ENCODE results near the gene KCTD13.

KCTD13 gene

DNA sequence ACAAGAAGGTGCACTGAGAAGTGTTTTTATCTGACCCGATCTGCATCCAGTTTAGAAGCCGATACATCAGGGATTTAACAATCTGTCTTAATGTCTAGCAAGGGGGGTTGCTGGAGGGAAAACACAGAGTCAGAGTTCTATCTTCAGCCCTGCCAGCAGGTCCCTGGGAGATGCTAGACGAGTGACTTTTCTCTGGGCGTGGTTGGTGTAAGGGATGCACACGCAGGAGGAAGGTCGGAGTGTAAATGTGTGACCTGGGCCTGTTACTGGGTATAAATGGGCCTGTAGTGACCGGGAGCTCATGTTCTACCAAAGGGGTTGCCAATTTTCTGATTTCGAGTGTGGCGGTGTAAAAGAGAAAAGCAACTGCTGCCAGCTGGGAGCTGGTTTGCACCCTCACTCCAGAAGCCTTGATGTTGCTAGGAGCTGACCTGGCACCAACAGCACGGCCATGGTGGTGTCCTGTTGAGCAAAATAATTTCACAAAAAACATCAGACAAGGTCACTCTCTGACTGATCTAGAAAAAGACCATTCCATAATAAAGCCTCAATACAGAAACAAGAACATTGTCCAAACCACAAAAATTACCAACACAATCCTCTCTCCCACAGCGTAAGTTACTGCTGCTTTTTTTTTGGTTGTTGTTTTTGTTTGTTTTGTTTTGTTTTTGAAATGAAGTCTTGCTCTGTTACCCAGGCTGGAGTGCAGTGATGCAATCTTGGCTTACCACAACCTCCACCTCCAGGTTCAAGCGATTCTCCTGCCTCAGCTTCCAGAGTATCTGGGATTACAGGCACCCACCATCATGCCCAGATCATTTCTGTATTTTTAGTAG lies 1.3 kb upstream of the KCTD13 start:
- Histone ChIP-seq H3K4me3 (replicated peaks; ENCODE audit: low read depth, low read length) (no peak overlapping the region; the same call in 1 of the 2 replicates), H3K27me3 (replicated peaks; ENCODE audit: control insufficient read depth, insufficient read depth, low read length) (no peaks in the 10 kb centered on the region), H3K36me3 (ENCODE audit: control insufficient read depth, insufficient read depth, low read length) (no peaks in the 10 kb centered on the region; the same call in 1 of the 2 replicates)
- DNase-seq (ENCODE audit: extremely low read depth, insufficient read length), result no peak
- TF ChIP-seq, protein P1, sequence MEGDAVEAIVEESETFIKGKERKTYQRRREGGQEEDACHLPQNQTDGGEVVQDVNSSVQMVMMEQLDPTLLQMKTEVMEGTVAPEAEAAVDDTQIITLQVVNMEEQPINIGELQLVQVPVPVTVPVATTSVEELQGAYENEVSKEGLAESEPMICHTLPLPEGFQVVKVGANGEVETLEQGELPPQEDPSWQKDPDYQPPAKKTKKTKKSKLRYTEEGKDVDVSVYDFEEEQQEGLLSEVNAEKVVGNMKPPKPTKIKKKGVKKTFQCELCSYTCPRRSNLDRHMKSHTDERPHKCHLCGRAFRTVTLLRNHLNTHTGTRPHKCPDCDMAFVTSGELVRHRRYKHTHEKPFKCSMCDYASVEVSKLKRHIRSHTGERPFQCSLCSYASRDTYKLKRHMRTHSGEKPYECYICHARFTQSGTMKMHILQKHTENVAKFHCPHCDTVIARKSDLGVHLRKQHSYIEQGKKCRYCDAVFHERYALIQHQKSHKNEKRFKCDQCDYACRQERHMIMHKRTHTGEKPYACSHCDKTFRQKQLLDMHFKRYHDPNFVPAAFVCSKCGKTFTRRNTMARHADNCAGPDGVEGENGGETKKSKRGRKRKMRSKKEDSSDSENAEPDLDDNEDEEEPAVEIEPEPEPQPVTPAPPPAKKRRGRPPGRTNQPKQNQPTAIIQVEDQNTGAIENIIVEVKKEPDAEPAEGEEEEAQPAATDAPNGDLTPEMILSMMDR (IDR thresholded peaks at IDR 0.05; ENCODE audit: insufficient read depth, low read length, poor library complexity, severe bottlenecking), result no peak

- H3K36me3 ChIP-seq (ENCODE audit: control insufficient read depth, insufficient read depth, low read length), result no peaks in the 10 kb centered on the region; the same call in 1 of the 2 replicates
- peak overlapping the region; percentile 92 for H3K4me3 ChIP-seq (replicated peaks; ENCODE audit: low read depth, low read length)
- DNase-seq (ENCODE audit: extremely low read depth, insufficient read length), result no peak
- no peaks in the 10 kb centered on the region for H3K27me3 ChIP-seq (replicated peaks; ENCODE audit: control insufficient read depth, insufficient read depth, low read length)
- TF ChIP-seq, protein P1 (IDR thresholded peaks at IDR 0.05; ENCODE audit: insufficient read depth, low read length, poor library complexity, severe bottlenecking), result no peak
These were observed 656 bp upstream of the KCTD13 start for GRCh38 chr16:29926711-29927052.

DNA sequence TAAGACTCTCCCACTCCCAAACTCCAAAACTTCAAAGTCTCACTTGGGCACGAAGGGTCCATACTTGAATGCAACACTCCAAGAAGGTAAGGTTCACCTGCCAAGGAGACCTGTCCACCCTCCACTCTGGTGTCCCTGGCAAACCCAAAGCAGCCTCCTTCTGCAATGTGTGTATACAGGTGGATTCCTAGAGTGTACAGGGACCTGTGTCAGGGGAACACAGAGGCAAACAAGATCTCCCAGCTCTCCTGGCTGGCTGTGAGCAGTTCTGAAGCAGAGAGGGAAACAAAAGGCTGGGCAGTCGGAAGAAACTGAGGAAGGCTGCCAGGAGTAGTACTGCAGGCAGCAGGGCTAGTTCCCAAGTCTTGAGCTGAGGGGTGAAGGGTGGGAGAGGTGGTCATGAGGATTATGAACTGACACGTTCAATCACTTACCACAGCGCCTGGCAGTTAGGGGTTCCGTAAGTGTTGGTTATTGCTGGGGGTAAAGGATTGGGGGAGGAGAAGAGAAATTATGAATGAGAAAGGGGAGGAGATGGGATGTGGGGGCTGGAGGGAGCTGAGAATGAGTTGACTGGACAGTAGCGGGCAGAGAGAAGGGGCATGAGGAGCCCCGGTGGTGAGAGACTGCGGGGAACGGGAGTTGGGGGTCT lies 795 bp downstream of the KCTD13 start:
- no peaks in the 10 kb centered on the region; the same call in 1 of the 2 replicates for H3K36me3 ChIP-seq (ENCODE audit: control insufficient read depth, insufficient read depth, low read length)
- H3K27me3 ChIP-seq (replicated peaks; ENCODE audit: control insufficient read depth, insufficient read depth, low read length), result no peaks in the 10 kb centered on the region
- H3K4me3 ChIP-seq (replicated peaks; ENCODE audit: low read depth, low read length), result peak overlapping the region; percentile 92
- TF ChIP-seq, protein P1 (IDR thresholded peaks at IDR 0.05; ENCODE audit: insufficient read depth, low read length, poor library complexity, severe bottlenecking), result no peak
- no peak for DNase-seq (ENCODE audit: extremely low read depth, insufficient read length)

- H3K4me3 ChIP-seq (replicated peaks; ENCODE audit: low read depth, low read length), result no peak overlapping the region
- TF ChIP-seq, protein P1 (IDR thresholded peaks at IDR 0.05; ENCODE audit: insufficient read depth, low read length, poor library complexity, severe bottlenecking), result no peak
- no peaks in the 10 kb centered on the region for H3K27me3 ChIP-seq (replicated peaks; ENCODE audit: control insufficient read depth, insufficient read depth, low read length)
- no peak for DNase-seq (ENCODE audit: extremely low read depth, insufficient read length)
- no peaks in the 10 kb centered on the region; the same call in 1 of the 2 replicates for H3K36me3 ChIP-seq (ENCODE audit: control insufficient read depth, insufficient read depth, low read length)
These were observed 3.0 kb downstream of the KCTD13 start for GRCh38 chr16:29922986-29923501.

DNA sequence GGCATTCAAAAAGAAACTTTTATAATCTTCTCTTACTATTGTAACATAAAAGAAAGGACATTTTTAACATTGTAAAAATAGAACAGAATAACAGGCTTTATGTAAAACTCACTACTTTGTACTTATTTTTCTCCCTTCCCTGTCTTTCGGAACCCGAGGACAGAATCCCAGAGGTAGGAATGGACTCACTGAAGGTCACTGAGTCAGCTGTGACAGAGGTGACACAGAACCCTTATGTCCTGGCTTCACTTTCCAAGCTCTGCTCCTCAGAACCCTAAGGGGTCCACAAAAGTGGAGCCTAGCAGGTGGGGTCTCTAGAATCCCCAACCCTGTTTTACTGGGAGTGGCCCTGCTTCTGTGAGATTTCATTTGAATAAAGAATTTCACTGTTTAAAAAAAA lies 3.7 kb downstream of the KCTD13 start:
- Histone ChIP-seq H3K27me3 (replicated peaks; ENCODE audit: control insufficient read depth, insufficient read depth, low read length) (no peaks in the 10 kb centered on the region), H3K36me3 (ENCODE audit: control insufficient read depth, insufficient read depth, low read length) (no peaks in the 10 kb centered on the region; the same call in 1 of the 2 replicates), H3K4me3 (replicated peaks; ENCODE audit: low read depth, low read length) (no peak overlapping the region)
- TF ChIP-seq, protein P1 (IDR thresholded peaks at IDR 0.05; ENCODE audit: insufficient read depth, low read length, poor library complexity, severe bottlenecking), result no peak
- no peak for DNase-seq (ENCODE audit: extremely low read depth, insufficient read length)

Measured in GM06990 (cell line).